DND-41 (cell line): Measurements from ENCODE around the gene KCNAB2.

Experiments used
- ATAC-seq: fragments of 200-7000 bp; cut with Tn5 transposase; 3 replicates; pipeline ENCODE4 v1.9.1; 2021; ENCODE audit warnings: low read depth; ENCODE audit not compliant: insufficient read depth
- DNase-seq: peaks from one replicate; pipeline ENCODE4 v3.0.0-alpha.2; 2020
- H2AFZ ChIP-seq: 2 replicates; pipeline ENCODE4 v1.6.0; 2012; ENCODE audit warnings: low read depth, low read length
- H3K27ac ChIP-seq: 2 replicates; pipeline ENCODE4 v1.5.1; 2012; ENCODE audit warnings: low read length, inconsistent platforms
- H3K27me3 ChIP-seq: fragments of 200-600 bp; sonication (generic); 2 replicates; pipeline ENCODE4 v1.6.0; 2012; ENCODE audit warnings: low read length, mild to moderate bottlenecking, inconsistent platforms; ENCODE audit not compliant: insufficient read depth, poor library complexity
- H3K36me3 ChIP-seq: 2 replicates; pipeline ENCODE4 v1.5.1; 2012; ENCODE audit warnings: low read length, inconsistent platforms; ENCODE audit not compliant: insufficient read depth
- H3K4me1 ChIP-seq: 2 replicates; pipeline ENCODE4 v1.5.1; 2012; ENCODE audit warnings: mild to moderate bottlenecking, low read length; ENCODE audit not compliant: insufficient read depth
- H3K4me2 ChIP-seq: 2 replicates; pipeline ENCODE4 v1.6.0; 2012; ENCODE audit warnings: mild to moderate bottlenecking, moderate library complexity, low read length, inconsistent platforms; ENCODE audit not compliant: insufficient read depth
- H3K4me3 ChIP-seq, 2 experiments: fragments of 200-600 bp in 1 of 2; shearing (Covaris generic) in 1 of 2; 2 replicates each; pipeline ENCODE4 v1.5.1; 2012 to 2016; ENCODE audit warnings: inconsistent platforms in 2 of 2, low read length in 2 of 2, mild to moderate bottlenecking in 2 of 2, low read depth in 1 of 2, moderate library complexity in 1 of 2
- H3K79me2 ChIP-seq: 2 replicates; pipeline ENCODE4 v1.6.0; 2012; ENCODE audit warnings: low read length, inconsistent platforms; ENCODE audit not compliant: insufficient read depth
- H3K9ac ChIP-seq: 2 replicates; pipeline ENCODE4 v1.6.0; 2012; ENCODE audit warnings: low read depth, mild to moderate bottlenecking, inconsistent platforms, low read length, moderate library complexity
- H3K9me3 ChIP-seq: 2 replicates; pipeline ENCODE4 v1.5.1; 2012; ENCODE audit warnings: low read length, moderate library complexity, mild to moderate bottlenecking, inconsistent platforms; ENCODE audit not compliant: insufficient read depth, severe bottlenecking
- H4K20me1 ChIP-seq: 2 replicates; pipeline ENCODE4 v1.6.0; 2012; ENCODE audit warnings: low read length; ENCODE audit not compliant: insufficient read depth
- EZH2 ChIP-seq: IDR thresholded peaks from 3 replicates; pipeline ENCODE4 v1.6.1; 2012; ENCODE audit warnings: borderline replicate concordance, low read depth, mild to moderate bottlenecking, moderate library complexity, low read length, inconsistent platforms; ENCODE audit not compliant: severe bottlenecking
- TF ChIP-seq, protein P1 (sequence below): IDR thresholded peaks from 2 replicates; pipeline ENCODE4 v1.5.1; 2012; ENCODE audit warnings: borderline replicate concordance, low read length, moderate library complexity, mild to moderate bottlenecking; ENCODE audit not compliant: poor library complexity, severe bottlenecking; ENCODE audit errors: extremely low read depth

KCNAB2 gene

GRCh38 chr1:6124341-6124740 lies 78.7 kb downstream of the KCNAB2 start:
- Histone ChIP-seq H3K4me1 (no peaks in the 10 kb centered on the region), H3K9ac (no peak overlapping the region), H3K27me3 (no peaks in the 10 kb centered on the region), H2AFZ (no peak overlapping the region), H3K27ac (no peak overlapping the region), H3K79me2 (no peaks in the 10 kb centered on the region), H3K4me3 (no peak overlapping the region), H3K36me3 (no peaks in the 10 kb centered on the region), H3K4me2 (no peak overlapping the region), H4K20me1 (no peaks in the 10 kb centered on the region; the same call in 1 of the 2 replicates), H3K9me3 (no peaks in the 10 kb centered on the region)
- TF ChIP-seq, protein P1, sequence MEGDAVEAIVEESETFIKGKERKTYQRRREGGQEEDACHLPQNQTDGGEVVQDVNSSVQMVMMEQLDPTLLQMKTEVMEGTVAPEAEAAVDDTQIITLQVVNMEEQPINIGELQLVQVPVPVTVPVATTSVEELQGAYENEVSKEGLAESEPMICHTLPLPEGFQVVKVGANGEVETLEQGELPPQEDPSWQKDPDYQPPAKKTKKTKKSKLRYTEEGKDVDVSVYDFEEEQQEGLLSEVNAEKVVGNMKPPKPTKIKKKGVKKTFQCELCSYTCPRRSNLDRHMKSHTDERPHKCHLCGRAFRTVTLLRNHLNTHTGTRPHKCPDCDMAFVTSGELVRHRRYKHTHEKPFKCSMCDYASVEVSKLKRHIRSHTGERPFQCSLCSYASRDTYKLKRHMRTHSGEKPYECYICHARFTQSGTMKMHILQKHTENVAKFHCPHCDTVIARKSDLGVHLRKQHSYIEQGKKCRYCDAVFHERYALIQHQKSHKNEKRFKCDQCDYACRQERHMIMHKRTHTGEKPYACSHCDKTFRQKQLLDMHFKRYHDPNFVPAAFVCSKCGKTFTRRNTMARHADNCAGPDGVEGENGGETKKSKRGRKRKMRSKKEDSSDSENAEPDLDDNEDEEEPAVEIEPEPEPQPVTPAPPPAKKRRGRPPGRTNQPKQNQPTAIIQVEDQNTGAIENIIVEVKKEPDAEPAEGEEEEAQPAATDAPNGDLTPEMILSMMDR = no peak
- TF ChIP-seq EZH2 = no peak
- DNase-seq (no peak), ATAC-seq (no peak)

- Histone ChIP-seq H3K79me2 (no peaks in the 10 kb centered on the region), H2AFZ (no peak overlapping the region), H4K20me1 (no peaks in the 10 kb centered on the region; the same call in 1 of the 2 replicates), H3K27me3 (no peaks in the 10 kb centered on the region), H3K4me2 (no peak overlapping the region), H3K4me3 (no peak overlapping the region), H3K9ac (no peak overlapping the region), H3K27ac (no peak overlapping the region), H3K36me3 (no peaks in the 10 kb centered on the region), H3K4me1 (no peaks in the 10 kb centered on the region), H3K9me3 (no peaks in the 10 kb centered on the region)
- ATAC-seq (no peak), DNase-seq (no peak)
- TF ChIP-seq, protein P1 = no peak
- TF ChIP-seq EZH2 = no peak
These were observed 79.2 kb downstream of the KCNAB2 start for GRCh38 chr1:6124746-6125365.

DNA sequence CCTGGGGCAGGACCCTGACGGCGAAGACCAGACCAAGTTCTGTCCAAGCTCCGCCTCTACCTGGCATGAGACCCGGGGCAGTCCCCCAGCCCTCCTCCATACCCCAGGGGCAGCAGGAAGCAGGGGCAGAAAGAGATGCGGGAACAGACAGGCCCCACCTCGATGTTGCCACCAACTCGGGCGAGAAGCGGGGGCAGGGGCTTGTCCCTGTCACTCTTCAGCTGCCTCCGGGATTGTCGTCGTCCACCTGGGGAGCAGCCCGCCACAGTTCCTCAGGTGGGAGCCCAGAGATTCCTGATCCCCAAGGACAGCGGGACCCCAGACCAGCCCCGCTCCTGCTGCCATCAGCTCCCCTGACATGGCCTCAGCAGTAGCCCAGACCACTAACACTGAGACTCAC lies 79.7 kb downstream of the KCNAB2 start:
- no peak for TF ChIP-seq EZH2
- TF ChIP-seq, protein P1 = no peak

More for the DNA sequence above, 79.7 kb downstream of the KCNAB2 start:
- no peak for DNase-seq
- H3K9me3 ChIP-seq = no peaks in the 10 kb centered on the region
- H3K36me3 ChIP-seq = no peaks in the 10 kb centered on the region
- H3K4me1 ChIP-seq = no peaks in the 10 kb centered on the region
- no peak overlapping the region for H3K4me2 ChIP-seq
- H3K9ac ChIP-seq = no peak overlapping the region
- no peak overlapping the region for H2AFZ ChIP-seq
- H3K27ac ChIP-seq = no peak overlapping the region
- no peak for ATAC-seq
- H3K79me2 ChIP-seq = no peaks in the 10 kb centered on the region
- H3K4me3 ChIP-seq = no peak overlapping the region
- no peaks in the 10 kb centered on the region for H3K27me3 ChIP-seq
- H4K20me1 ChIP-seq = no peaks in the 10 kb centered on the region; the same call in 1 of the 2 replicates
